ENCODE measurements around the gene MMP24OS. TPM values are rescaled to one million over a fixed set of nuclear protein-coding genes. Genes with fewer than 3 reads are reported as not detected.
A peak's percentile ranks its signal among the peaks of the same experiment; 100 is the strongest.
"Not testable (repeated sequence)": the region's sequence is repeated elsewhere in the genome, so short reads cannot be mapped to it uniquely, and the experiment has no call there.

Gene MMP24OS
- total RNA-seq, 2 experiments from 2014 or later, result 46.6 to 48.4 TPM

GRCh38 chr20:35269055-35269781 lies 8.7 kb downstream of the MMP24OS start:
- no peak overlapping the region for H3K4me3 Mint-ChIP-seq
- TF ChIP-seq CTCF (IDR thresholded peaks at IDR 0.05), result peak; percentile 71
- peaks cover 2% of the 10 kb centered on the region for H3K4me1 Mint-ChIP-seq (ENCODE audit: low read depth)
- no peaks in the 10 kb centered on the region for H3K27me3 Mint-ChIP-seq
- CTCF ChIA-PET, result interaction anchor here (0.6 to 4.9 kb wide), 21 partner anchors 9 to 443 kb away, joined by 3 to 38 read pairs (median 3); partner anchors contain the start of genes EDEM2, EIF6, MMP24OS and NCOA6
- no peak overlapping the region for H3K27ac Mint-ChIP-seq
- H3K9me3 Mint-ChIP-seq, result no peaks in the 10 kb centered on the region
- intact Hi-C loops (cut with micrococcal nuclease), result no loop called here
- POLR2A ChIA-PET, result interaction anchor here (0.9 to 1.7 kb wide), 4 partner anchors 9 to 35 kb away, joined by 3 to 5 read pairs (median 4); partner anchors contain the start of genes EIF6 and MMP24OS
- peaks cover 13% of the 10 kb centered on the region for H3K36me3 Mint-ChIP-seq (ENCODE audit: low read depth)
- peak; percentile 73 for DNase-seq
- ATAC-seq, result peak; percentile 82

GRCh38 chr20:35267092-35267491 lies 10.8 kb downstream of the MMP24OS start:
- ChIA-PET POLR2A (interaction anchor here (0.7 to 1.5 kb wide), 3 partner anchors 9 to 12 kb away, joined by 3 to 6 read pairs (median 3); no protein-coding TSS in a partner anchor), CTCF (interaction anchor here (1.2 to 1.9 kb wide), 2 partner anchors 13 to 36 kb away, joined by 3 to 5 read pairs; no protein-coding TSS in a partner anchor)
- ATAC-seq (no peak), DNase-seq (no peak)
- Mint-ChIP-seq H3K9me3 (no peaks in the 10 kb centered on the region), H3K36me3 (ENCODE audit: low read depth) (peaks cover 13% of the 10 kb centered on the region), H3K27me3 (no peaks in the 10 kb centered on the region), H3K27ac (no peak overlapping the region), H3K4me3 (no peak overlapping the region), H3K4me1 (ENCODE audit: low read depth) (peaks cover 2% of the 10 kb centered on the region)
- intact Hi-C loops (cut with micrococcal nuclease), result no loop called here
- no peak for TF ChIP-seq CTCF (IDR thresholded peaks at IDR 0.05)

- no peak for TF ChIP-seq CTCF (IDR thresholded peaks at IDR 0.05)
- Mint-ChIP-seq H3K36me3 (ENCODE audit: low read depth) (peaks cover 9% of the 10 kb centered on the region), H3K27me3 (no peaks in the 10 kb centered on the region), H3K4me3 (no peak overlapping the region), H3K27ac (no peak overlapping the region), H3K4me1 (ENCODE audit: low read depth) (peaks cover 2% of the 10 kb centered on the region), H3K9me3 (no peaks in the 10 kb centered on the region)
- POLR2A ChIA-PET, result interaction anchor here (0.8 to 1.8 kb wide), 4 partner anchors 15 to 65 kb away, joined by 3 to 7 read pairs (median 3); no protein-coding TSS in a partner anchor
- ATAC-seq (no peak), DNase-seq (no peak)
- CTCF ChIA-PET, result interaction anchor here (0.9 to 1.4 kb wide), 5 partner anchors 8 to 200 kb away, joined by 3 to 4 read pairs (median 4); no protein-coding TSS in a partner anchor
- intact Hi-C loops (cut with micrococcal nuclease), result no loop called here
Measured at GRCh38 chr20:35264755-35265154, 13.2 kb downstream of the MMP24OS start.

DNA sequence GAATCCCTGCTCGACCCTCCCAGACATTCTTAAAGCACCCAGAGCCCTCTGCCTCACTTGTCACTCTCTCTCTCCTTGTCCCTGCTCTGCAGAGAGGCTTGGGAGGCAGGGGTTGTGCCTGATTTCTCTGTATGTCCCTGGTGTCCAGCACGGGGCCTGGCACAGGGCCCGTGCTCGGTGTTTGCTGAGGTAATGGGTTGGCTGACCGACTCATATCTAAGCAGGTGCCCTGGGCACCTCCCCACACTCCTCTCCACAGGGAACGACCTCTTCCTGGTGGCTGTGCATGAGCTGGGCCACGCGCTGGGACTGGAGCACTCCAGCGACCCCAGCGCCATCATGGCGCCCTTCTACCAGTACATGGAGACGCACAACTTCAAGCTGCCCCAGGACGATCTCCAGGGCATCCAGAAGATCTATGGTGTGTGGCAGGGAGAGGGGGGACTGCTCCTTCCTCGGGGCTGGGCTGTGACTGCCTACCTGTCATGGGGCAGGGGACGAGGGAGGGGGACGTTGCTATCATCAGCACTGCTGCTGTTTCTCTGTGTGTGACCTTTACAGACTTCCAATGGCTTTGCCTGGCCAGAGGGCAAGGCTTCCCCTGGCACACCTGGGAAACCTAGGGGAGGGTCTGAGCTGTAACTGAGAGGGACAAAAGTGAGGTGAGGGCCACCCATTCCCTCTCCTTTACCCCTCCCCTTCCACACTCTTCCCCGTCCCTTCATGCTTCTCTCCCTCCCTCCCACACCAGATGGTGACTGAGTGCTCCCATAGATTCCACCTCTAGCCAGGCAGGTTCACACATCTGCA lies 14.2 kb downstream of the MMP24OS start:
- H3K4me3 Mint-ChIP-seq, result no peak overlapping the region

GRCh38 chr20:35262731-35263531 lies 15.0 kb downstream of the MMP24OS start:
- intact Hi-C loops (cut with micrococcal nuclease); H3K36me3 Mint-ChIP-seq (ENCODE audit: low read depth); H3K27ac Mint-ChIP-seq; H3K4me3 Mint-ChIP-seq; H3K4me1 Mint-ChIP-seq (ENCODE audit: low read depth); DNase-seq; H3K9me3 Mint-ChIP-seq; H3K27me3 Mint-ChIP-seq; CTCF ChIA-PET; ATAC-seq: not testable (repeated sequence)
- POLR2A ChIA-PET, result interaction anchor here (0.8 to 1.5 kb wide), 2 partner anchors 13 to 67 kb away, joined by 3 read pairs; no protein-coding TSS in a partner anchor

More for the DNA sequence above, 14.2 kb downstream of the MMP24OS start:
- no peak for TF ChIP-seq CTCF (IDR thresholded peaks at IDR 0.05)
- Mint-ChIP-seq H3K27me3 (no peaks in the 10 kb centered on the region), H3K27ac (no peak overlapping the region), H3K4me1 (ENCODE audit: low read depth) (no peaks in the 10 kb centered on the region), H3K9me3 (no peaks in the 10 kb centered on the region), H3K36me3 (ENCODE audit: low read depth) (peaks cover 6% of the 10 kb centered on the region)
- DNase-seq (no peak), ATAC-seq (no peak)
- ChIA-PET CTCF (interaction anchor here (1.3 to 1.4 kb wide), 2 partner anchors 69 to 119 kb away, joined by 3 to 4 read pairs; no protein-coding TSS in a partner anchor), POLR2A (interaction anchor here (0.8 to 1.8 kb wide), 6 partner anchors 9 to 66 kb away, joined by 3 to 7 read pairs (median 3); no protein-coding TSS in a partner anchor)
- intact Hi-C loops (cut with micrococcal nuclease), result no loop called here

DNA sequence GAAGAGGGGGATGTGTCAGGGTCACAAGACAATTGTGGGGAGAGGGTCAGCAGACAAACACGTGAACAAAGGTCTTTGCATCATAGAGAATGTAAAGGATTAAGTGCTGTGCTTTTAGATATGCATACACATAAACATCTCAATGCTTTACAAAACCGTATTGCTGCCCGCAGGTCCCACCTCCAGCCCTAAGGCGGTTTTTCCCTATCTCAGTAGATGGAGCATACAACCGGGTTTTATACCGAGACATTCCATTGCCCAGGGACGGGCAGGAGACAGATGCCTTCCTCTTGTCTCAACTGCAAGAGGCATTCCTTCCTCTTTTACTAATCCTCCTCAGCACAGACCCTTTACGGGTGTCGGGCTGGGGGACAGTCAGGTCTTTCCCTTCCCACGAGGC lies 15.6 kb downstream of the MMP24OS start:
- H3K4me1 Mint-ChIP-seq (ENCODE audit: low read depth); DNase-seq; CTCF ChIA-PET; H3K27me3 Mint-ChIP-seq; ATAC-seq; H3K36me3 Mint-ChIP-seq (ENCODE audit: low read depth); H3K27ac Mint-ChIP-seq; intact Hi-C loops (cut with micrococcal nuclease); POLR2A ChIA-PET; H3K9me3 Mint-ChIP-seq; H3K4me3 Mint-ChIP-seq: not testable (repeated sequence)

Measured in activated CD8-positive, alpha-beta T cell treated with anti-CD3 and anti-CD28 coated beads for 36 hours (primary cell).